H9 (cell line): ENCODE results near the gene ATP11B. TPM values are rescaled to one million over a fixed set of nuclear protein-coding genes. Genes with fewer than 3 reads are reported as not detected.
"Not testable (repeated sequence)": the region's sequence is repeated elsewhere in the genome, so short reads cannot be mapped to it uniquely, and the experiment has no call there.

Experiments
- DNase-seq: peaks from one replicate; pipeline ENCODE4 v3.0.0-alpha.2; 2017
- H2AFZ ChIP-seq: one replicate; pipeline ENCODE4 v1.6.1; 2013; ENCODE audit warnings: mild to moderate bottlenecking, low read length, control low read depth, moderate library complexity
- H2AK5ac ChIP-seq: 2 replicates; pipeline ENCODE4 v1.6.1; 2013; ENCODE audit warnings: low read length, control low read depth, mixed read lengths; ENCODE audit not compliant: insufficient read length
- H2BK120ac ChIP-seq: one replicate; pipeline ENCODE4 v1.6.1; 2013; ENCODE audit warnings: low read depth, mild to moderate bottlenecking, low read length, control low read depth, inconsistent platforms; ENCODE audit not compliant: poor library complexity, severe bottlenecking
- H2BK12ac ChIP-seq: 2 replicates; pipeline ENCODE4 v1.6.1; 2013; ENCODE audit warnings: low read length, control low read depth, mixed read lengths, low read depth; ENCODE audit not compliant: insufficient read length
- H2BK15ac ChIP-seq: 2 replicates; pipeline ENCODE4 v1.6.1; 2013; ENCODE audit warnings: low read depth, low read length, control low read depth
- H2BK20ac ChIP-seq: one replicate; pipeline ENCODE4 v1.6.1; 2013; ENCODE audit warnings: low read depth, mild to moderate bottlenecking, low read length, control low read depth, inconsistent platforms; ENCODE audit not compliant: poor library complexity, severe bottlenecking
- H2BK5ac ChIP-seq: 2 replicates; pipeline ENCODE4 v1.6.1; 2013; ENCODE audit warnings: low read length, control low read depth, mixed read lengths; ENCODE audit not compliant: insufficient read length
- H3K14ac ChIP-seq: 2 replicates; pipeline ENCODE4 v1.6.1; 2013; ENCODE audit warnings: low read length, control low read depth; ENCODE audit not compliant: insufficient read depth
- H3K18ac ChIP-seq: 2 replicates; pipeline ENCODE4 v1.6.1; 2013; ENCODE audit warnings: low read depth, mild to moderate bottlenecking, mixed read lengths, low read length, control low read depth; ENCODE audit not compliant: insufficient read length
- H3K23ac ChIP-seq: 2 replicates; pipeline ENCODE4 v1.6.1; 2013; ENCODE audit warnings: low read length, control low read depth, mixed read lengths, low read depth; ENCODE audit not compliant: insufficient read length
- H3K23me2 ChIP-seq: 2 replicates; pipeline ENCODE4 v1.6.1; 2013; ENCODE audit warnings: low read depth, mild to moderate bottlenecking, mixed read lengths, low read length, control low read depth; ENCODE audit not compliant: insufficient read length, poor library complexity, severe bottlenecking
- H3K27ac ChIP-seq: 2 replicates; pipeline ENCODE4 v1.5.1; 2013; ENCODE audit warnings: low read length, control low read depth, mixed read lengths, low read depth; ENCODE audit not compliant: insufficient read length
- H3K27me3 ChIP-seq: 2 replicates; pipeline ENCODE4 v1.6.1; 2013; ENCODE audit warnings: low read length, control low read depth, inconsistent platforms; ENCODE audit not compliant: insufficient read depth
- H3K4ac ChIP-seq: 2 replicates; pipeline ENCODE4 v1.6.1; 2013; ENCODE audit warnings: low read depth, mild to moderate bottlenecking, control low read depth, inconsistent platforms, low read length, moderate library complexity
- H3K4me1 ChIP-seq: 2 replicates; pipeline ENCODE4 v1.6.1; 2013; ENCODE audit warnings: low read length, control low read depth, inconsistent platforms; ENCODE audit not compliant: insufficient read depth
- H3K4me2 ChIP-seq: 2 replicates; pipeline ENCODE4 v1.6.1; 2013; ENCODE audit warnings: low read length, control low read depth, mixed read lengths; ENCODE audit not compliant: insufficient read length, insufficient read depth
- H3K56ac ChIP-seq: 2 replicates; pipeline ENCODE4 v1.6.1; 2013; ENCODE audit warnings: low read depth, mild to moderate bottlenecking, mixed read lengths, low read length, control low read depth; ENCODE audit not compliant: insufficient read length
- H3K79me1 ChIP-seq: 2 replicates; pipeline ENCODE4 v1.6.1; 2013; ENCODE audit warnings: low read depth, mild to moderate bottlenecking, moderate library complexity, low read length, control low read depth, inconsistent platforms; ENCODE audit not compliant: insufficient read depth, poor library complexity, severe bottlenecking
- H3K79me2 ChIP-seq: 2 replicates; pipeline ENCODE4 v1.6.1; 2013; ENCODE audit warnings: low read length, control low read depth, inconsistent platforms; ENCODE audit not compliant: insufficient read depth
- H3K9ac ChIP-seq: 2 replicates; pipeline ENCODE4 v1.6.1; 2013; ENCODE audit warnings: low read length, control low read depth, mixed read lengths; ENCODE audit not compliant: insufficient read length; ENCODE audit errors: extremely low read depth
- H3K9me3 ChIP-seq: one replicate; pipeline ENCODE4 v1.6.1; 2013; ENCODE audit warnings: low read depth, low read length, inconsistent platforms; ENCODE audit not compliant: control insufficient read depth
- H3T11ph ChIP-seq: one replicate; pipeline ENCODE4 v1.6.1; 2013; ENCODE audit warnings: mild to moderate bottlenecking, low read length, control low read depth, inconsistent platforms
- H4K20me1 ChIP-seq: one replicate; pipeline ENCODE4 v1.6.1; 2013; ENCODE audit not compliant: control insufficient read depth, insufficient read length, insufficient read depth
- H4K5ac ChIP-seq: 2 replicates; pipeline ENCODE4 v1.6.1; 2013; ENCODE audit warnings: low read depth, mild to moderate bottlenecking, mixed read lengths, low read length, control low read depth; ENCODE audit not compliant: insufficient read length
- H4K8ac ChIP-seq: replicated peaks from 2 replicates; pipeline ENCODE4 v1.6.1; 2013; ENCODE audit warnings: low read length, control low read depth, mixed read lengths, low read depth; ENCODE audit not compliant: insufficient read length
- H4K91ac ChIP-seq: 2 replicates; pipeline ENCODE4 v1.6.1; 2013; ENCODE audit warnings: low read depth, mild to moderate bottlenecking, moderate library complexity, mixed read lengths, low read length, control low read depth; ENCODE audit not compliant: insufficient read length
- H3K27ac Mint-ChIP-seq, 3 experiments: 2 replicates in 2 of 3; 3 replicates in 1 of 3; pipeline ENCODE4 v1.8.0; 2020 to 2021; ENCODE audit warnings: mixed read lengths in 3 of 3, mild to moderate bottlenecking in 1 of 3, moderate library complexity in 1 of 3
- H3K27me3 Mint-ChIP-seq: 2 replicates; pipeline ENCODE4 v1.8.0; 2021; ENCODE audit warnings: low read depth, mild to moderate bottlenecking, moderate library complexity, mixed read lengths
- H3K36me3 Mint-ChIP-seq, 3 experiments: 2 replicates in 2 of 3; 3 replicates in 1 of 3; pipeline ENCODE4 v1.8.0; 2020 to 2021; ENCODE audit warnings: low read depth in 3 of 3, mixed read lengths in 3 of 3; ENCODE audit not compliant: insufficient read depth in 1 of 3
- H3K4me1 Mint-ChIP-seq, 2 experiments: 2 replicates each; pipeline ENCODE4 v1.8.0; 2020; ENCODE audit warnings: mixed read lengths in 2 of 2
- H3K4me3 Mint-ChIP-seq, 2 experiments: 2 replicates in 1 of 2; 3 replicates in 1 of 2; pipeline ENCODE4 v1.8.0; 2020 to 2021; ENCODE audit warnings: mild to moderate bottlenecking in 2 of 2, mixed read lengths in 2 of 2, moderate library complexity in 1 of 2
- H3K9me3 Mint-ChIP-seq, 2 experiments: 2 replicates in 1 of 2; 3 replicates in 1 of 2; pipeline ENCODE4 v1.8.0; 2020; ENCODE audit warnings: mild to moderate bottlenecking in 2 of 2, mixed read lengths in 2 of 2, moderate library complexity in 1 of 2
- CTCF ChIP-seq: fragments of 200-600 bp; sonication (generic); conservative IDR thresholded peaks from 3 replicates; pipeline ENCODE4 v1.8.0; 2021; ENCODE audit warnings: antibody characterized with exemption, mild to moderate bottlenecking
- WGBS: extraction: QIAGEN DNeasy Blood & Tissue Kit; methylation state at CpG from one replicate; pipeline ENCODE4 v1.1.7; 2013; ENCODE audit warnings: missing lambda C conversion rate, low lambda C conversion rate, mixed read lengths; ENCODE audit not compliant: insufficient read length; ENCODE audit errors: extremely low coverage; 5-methylcytosine and 5-hydroxymethylcytosine counted together
- total RNA-seq: library from RNA; stranded (reverse); gene quantifications from 2 replicates; pipeline ENCODE4 v1.2.1, GENCODE V29; 2021

ATP11B gene
- total RNA-seq, 1 experiment from 2014 or later, result 30.0 TPM

- Histone ChIP-seq H4K91ac (no peak overlapping the region), H3T11ph (no peak overlapping the region), H2BK15ac (no peak overlapping the region), H3K4ac (no peak overlapping the region), H2AFZ (no peak overlapping the region), H2BK5ac (no peak overlapping the region), H3K79me2 (no peaks in the 10 kb centered on the region), H3K9ac (no peak overlapping the region), H2BK20ac (no peak overlapping the region), H3K79me1 (no peaks in the 10 kb centered on the region), H3K4me2 (no peak overlapping the region), H3K14ac (no peak overlapping the region), H2AK5ac (no peak overlapping the region), H2BK12ac (no peak overlapping the region), H4K20me1 (no peaks in the 10 kb centered on the region), H3K27ac (no peak overlapping the region), H4K5ac (no peak overlapping the region), H3K27me3 (no peaks in the 10 kb centered on the region), H3K23me2 (peaks cover 8% of the 10 kb centered on the region), H3K18ac (no peak overlapping the region), H2BK120ac (no peak overlapping the region), H3K4me1 (no peaks in the 10 kb centered on the region; the same call in 1 of the 2 replicates), H3K9me3 (no peaks in the 10 kb centered on the region), H4K8ac (no peak overlapping the region), H3K23ac (no peak overlapping the region), H3K56ac (no peak overlapping the region)
- H3K36me3 Mint-ChIP-seq, result peaks cover 0 to 2% (median 0%) of the 10 kb centered on the region in 3 experiments; a peak in 1 of 7 replicates
- no peak for DNase-seq
- no peaks in the 10 kb centered on the region; a peak in 1 of 5 replicates for H3K9me3 Mint-ChIP-seq
- H3K27me3 Mint-ChIP-seq, result peaks cover 8% of the 10 kb centered on the region
- TF ChIP-seq CTCF, result no peak
- H3K4me3 Mint-ChIP-seq, result no peak overlapping the region
- H3K4me1 Mint-ChIP-seq, result peaks cover 21 to 24% of the 10 kb centered on the region in 2 experiments
- WGBS, result no CpG with 5 or more reads among the region's 1 CpG
- H3K27ac Mint-ChIP-seq, result peak overlapping the region in 1 of 3 experiments; percentile 69; a peak in 2 of 7 replicates
Measured at GRCh38 chr3:182797876-182798275, 4.6 kb downstream of the ATP11B start.

DNA sequence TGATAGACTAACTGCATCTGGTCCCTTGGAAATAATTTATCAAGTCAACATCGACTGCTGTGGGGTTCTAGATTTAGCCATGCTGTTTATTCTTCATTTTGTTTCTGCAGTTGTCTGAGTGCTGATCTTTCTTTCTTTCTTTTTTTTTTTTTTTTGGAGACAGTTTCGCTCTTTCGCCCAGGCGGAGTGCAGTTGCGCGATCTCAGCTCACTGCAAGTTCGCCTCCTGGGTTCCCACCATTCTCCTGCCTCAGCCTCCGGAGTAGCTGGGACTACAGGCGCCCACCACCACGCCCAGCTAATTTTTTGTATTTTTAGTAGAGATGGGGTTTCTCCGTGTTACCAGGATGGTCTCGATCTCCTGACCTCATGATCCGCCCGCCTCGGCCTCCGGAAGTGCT is 5.8 kb downstream of the ATP11B start:
- H4K20me1 ChIP-seq, result not testable (repeated sequence)

More for the DNA sequence above, 5.8 kb downstream of the ATP11B start:
- H3K9ac ChIP-seq, H2BK120ac ChIP-seq, H2BK5ac ChIP-seq, H2BK12ac ChIP-seq, DNase-seq, H2BK15ac ChIP-seq, H3K4me1 ChIP-seq, H3K18ac ChIP-seq, H2BK20ac ChIP-seq, H3K4me3 Mint-ChIP-seq, H3K27me3 ChIP-seq, H3K4me2 ChIP-seq, H3K9me3 ChIP-seq, H4K91ac ChIP-seq, H3K79me2 ChIP-seq, H3K23me2 ChIP-seq, H3K14ac ChIP-seq, H3K9me3 Mint-ChIP-seq, H3K27me3 Mint-ChIP-seq, H3K56ac ChIP-seq, H3K27ac ChIP-seq, H4K8ac ChIP-seq, H3K4ac ChIP-seq, H2AK5ac ChIP-seq, H3T11ph ChIP-seq, H4K5ac ChIP-seq, H3K36me3 Mint-ChIP-seq, H2AFZ ChIP-seq, H3K79me1 ChIP-seq, H3K23ac ChIP-seq: not testable (repeated sequence)
- whole genome bisulfite sequencing, result no CpG with 5 or more reads among the region's 16 CpGs
- peak overlapping the region in 1 of 3 experiments; percentile 52; a peak in 1 of 7 replicates for H3K27ac Mint-ChIP-seq
- peaks cover 21 to 23% of the 10 kb centered on the region in 2 experiments for H3K4me1 Mint-ChIP-seq
